ENCODE measurements around the gene SPPL2C.

Gene SPPL2C

DNA sequence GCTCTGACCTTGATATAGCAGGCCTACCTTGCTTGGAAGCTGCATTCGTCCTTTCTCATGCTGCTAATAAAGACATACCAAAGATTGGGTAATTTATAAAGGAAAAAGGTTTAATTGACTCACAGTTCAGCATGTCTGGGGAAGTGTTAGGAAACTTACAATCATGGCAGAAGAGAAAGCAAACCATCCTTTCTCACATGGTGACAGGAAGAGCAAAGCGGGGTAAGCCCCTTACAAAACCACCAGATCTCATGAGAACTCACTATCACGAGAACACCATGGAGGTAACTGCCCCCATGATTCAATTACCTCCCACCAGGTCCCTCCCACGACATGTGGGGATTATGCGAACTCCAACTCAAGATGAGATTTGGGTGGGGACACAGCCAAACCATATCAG lies 43.7 kb downstream of the SPPL2C start:
- no peak for FAIRE-seq

GRCh38 chr17:45889579-45889978 lies 44.9 kb downstream of the SPPL2C start:
- FAIRE-seq = no peak

DNA sequence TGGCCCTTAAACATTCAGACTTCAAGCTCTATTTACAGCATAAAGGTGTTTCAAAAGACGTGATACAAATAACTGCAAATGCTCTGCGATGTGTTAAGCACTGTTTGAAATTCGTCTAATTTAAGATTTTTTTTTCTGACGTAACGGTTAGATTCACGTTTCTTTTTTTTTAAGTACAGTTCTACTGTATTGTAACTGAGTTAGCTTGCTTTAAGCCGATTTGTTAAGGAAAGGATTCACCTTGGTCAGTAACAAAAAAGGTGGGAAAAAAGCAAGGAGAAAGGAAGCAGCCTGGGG lies 49.0 kb downstream of the SPPL2C start:
- no peak for FAIRE-seq

GRCh38 chr17:45894022-45894784 lies 49.5 kb downstream of the SPPL2C start, which contains the start of gene MAPT:
TSS of gene MAPT (plus strand) at chr17:45894554. CDS start at chr17:45962338, 67,784 bp downstream.
- no peak for FAIRE-seq

- no peak for FAIRE-seq
Measured at GRCh38 chr17:45895304-45895968, 50.8 kb downstream of the SPPL2C start.

DNA sequence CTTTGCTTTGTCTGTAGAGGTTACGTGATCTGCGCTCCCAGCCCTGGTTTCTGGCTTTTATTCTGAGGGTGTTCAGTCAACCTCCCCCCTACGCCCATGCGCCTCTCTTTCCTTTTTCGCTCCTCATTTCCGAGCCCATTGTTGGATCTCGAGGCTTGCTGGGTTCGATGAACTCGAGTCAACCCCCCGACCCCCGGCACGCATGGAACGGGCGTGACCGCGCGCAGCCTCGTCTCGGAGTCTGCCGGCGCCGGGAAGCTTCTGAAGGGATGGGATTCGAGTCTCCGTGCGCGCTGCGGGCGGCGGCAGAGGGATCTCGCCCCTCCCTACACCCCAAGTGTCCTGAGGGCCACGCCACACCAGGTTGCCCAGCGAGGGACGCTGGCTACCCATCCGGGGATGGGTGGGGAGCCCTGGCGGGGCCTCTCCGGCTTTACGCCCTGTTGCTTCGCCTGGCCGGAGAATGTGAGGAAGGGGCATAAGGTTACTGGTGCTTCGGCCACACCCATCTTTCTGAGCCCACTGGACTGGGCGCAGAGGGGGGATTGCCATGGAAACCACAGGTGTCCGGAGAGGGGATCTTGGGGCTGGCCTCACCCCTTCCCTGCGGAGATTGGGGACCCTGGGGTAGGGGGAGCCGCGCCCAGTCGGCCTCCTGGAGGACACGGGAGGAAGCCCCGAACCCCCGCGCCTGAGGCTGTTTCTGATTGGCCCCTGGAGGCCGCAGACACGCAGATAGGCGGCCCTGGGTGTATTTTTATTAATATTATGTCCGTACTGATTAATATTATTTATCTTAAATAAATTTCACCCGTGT lies 51.5 kb downstream of the SPPL2C start:
- FAIRE-seq = no peak

All from colon (tissue), 2 donors.